ENCODE results near the gene TBCC.
"Not testable (repeated sequence)": the region's sequence is repeated elsewhere in the genome, so short reads cannot be mapped to it uniquely, and the experiment has no call there.

Gene TBCC

GRCh38 chr6:42704937-42705374, 40.9 kb downstream of the TBCC start:
- H3K4me3 ChIP-seq (ENCODE audit: low read depth, low read length): no peak overlapping the region
- TF ChIP-seq CTCF (IDR thresholded peaks at IDR 0.05; ENCODE audit: low read depth, low read length): no peak

- no peak for TF ChIP-seq CTCF (IDR thresholded peaks at IDR 0.05; ENCODE audit: low read depth, low read length)
- H3K4me3 ChIP-seq (ENCODE audit: low read depth, low read length): no peak overlapping the region
Measured at GRCh38 chr6:42704251-42704936, 41.5 kb downstream of the TBCC start.

- H3K4me3 ChIP-seq (ENCODE audit: low read depth, low read length): not testable (repeated sequence)
Measured at GRCh38 chr6:42702786-42703185, 43.1 kb downstream of the TBCC start.

- TF ChIP-seq CTCF (IDR thresholded peaks at IDR 0.05; ENCODE audit: low read depth, low read length): no peak
Measured at GRCh38 chr6:42702200-42702599, 43.7 kb downstream of the TBCC start.

GRCh38 chr6:42698217-42698616, 47.7 kb downstream of the TBCC start:
- TF ChIP-seq CTCF (IDR thresholded peaks at IDR 0.05; ENCODE audit: low read depth, low read length): no peak
- no peak overlapping the region for H3K4me3 ChIP-seq (ENCODE audit: low read depth, low read length)

More at GRCh38 chr6:42702200-42702599, 43.7 kb downstream of the TBCC start:
- no peak overlapping the region for H3K4me3 ChIP-seq (ENCODE audit: low read depth, low read length)

- no peak for TF ChIP-seq CTCF (IDR thresholded peaks at IDR 0.05; ENCODE audit: low read depth, low read length)
- H3K4me3 ChIP-seq (ENCODE audit: low read depth, low read length): no peak overlapping the region
Measured at GRCh38 chr6:42697268-42697655, 48.6 kb downstream of the TBCC start.

- TF ChIP-seq CTCF (IDR thresholded peaks at IDR 0.05; ENCODE audit: low read depth, low read length): no peak
- no peak overlapping the region for H3K4me3 ChIP-seq (ENCODE audit: low read depth, low read length)
Measured at GRCh38 chr6:42696526-42697267, 49.2 kb downstream of the TBCC start.
